CD4-positive, alpha-beta T cell treated with Interleukin-15 for 4 hours (primary cell): ENCODE measurements around the gene CXCL9.
"Not testable (repeated sequence)": the region's sequence is repeated elsewhere in the genome, so short reads cannot be mapped to it uniquely, and the experiment has no call there.

Experiments
- DNase-seq: peaks from one replicate; pipeline ENCODE4 v3.0.0-alpha.2; 2020; ENCODE audit warnings: low spot score

The CXCL9 gene

DNA sequence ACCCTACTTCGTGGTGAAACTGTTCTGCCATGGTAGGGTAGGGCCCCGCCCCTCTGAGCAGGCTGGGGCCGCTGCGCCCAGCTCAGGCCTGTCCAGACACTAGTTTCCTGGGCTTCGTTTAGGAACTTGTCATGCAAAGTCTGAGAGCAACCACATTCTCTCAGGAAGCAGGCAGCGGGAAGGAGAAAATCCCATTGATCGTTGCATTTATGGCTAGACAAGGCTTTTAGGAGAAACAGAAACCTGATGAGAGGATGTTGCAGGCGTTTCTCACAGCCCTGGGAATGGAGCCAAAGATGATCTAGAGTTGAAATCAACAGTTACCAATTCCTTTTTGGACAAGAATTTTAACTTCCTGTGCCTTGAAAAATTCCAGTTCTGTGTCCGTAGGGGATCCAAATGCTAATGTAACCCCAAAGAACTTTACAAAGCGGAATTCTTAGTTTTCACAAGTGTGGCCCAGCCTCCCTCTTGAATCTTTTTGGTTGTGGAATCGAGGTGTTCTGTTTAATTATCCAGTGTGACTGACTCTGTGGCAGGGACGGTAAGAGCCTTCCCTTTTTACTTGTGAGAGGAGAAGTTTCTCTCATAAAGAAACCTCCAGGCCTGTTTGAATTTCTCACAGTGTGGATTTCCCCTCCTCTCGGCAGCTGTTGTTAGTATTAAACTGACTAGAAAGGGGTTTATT, 4.5 kb upstream of the CXCL9 start:
- no peak for DNase-seq

DNA sequence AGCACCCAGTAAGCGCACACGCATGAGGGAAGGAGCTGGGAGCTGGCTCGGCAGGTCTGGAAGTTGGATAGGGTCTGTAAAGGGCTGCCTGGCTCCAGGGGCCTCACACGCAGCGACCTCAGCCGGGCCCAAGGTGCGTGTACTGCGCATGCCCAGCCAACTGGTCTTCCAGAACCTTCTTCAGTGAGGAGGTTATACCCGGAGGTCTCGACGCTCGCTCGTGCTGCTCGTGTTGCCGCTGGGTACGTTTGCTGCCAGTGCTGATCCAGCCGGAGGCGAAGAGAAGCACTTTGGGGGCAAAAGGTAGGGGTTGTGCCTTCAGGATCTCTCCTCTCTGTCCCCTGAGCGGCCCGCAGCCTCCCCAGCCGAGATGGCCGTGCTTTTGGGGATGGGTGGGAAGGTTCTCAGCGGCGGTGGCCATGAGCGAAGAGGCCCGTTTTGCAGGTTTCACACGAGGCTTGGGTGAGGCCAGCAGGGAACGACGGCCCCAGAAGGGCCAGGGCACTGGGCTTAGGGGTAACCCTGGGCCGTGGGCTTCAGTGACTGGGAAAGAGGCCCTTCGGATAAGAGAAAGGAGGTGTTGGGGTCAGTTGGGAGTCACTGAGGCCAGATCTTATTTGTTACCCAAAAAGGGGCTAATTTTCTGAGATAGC, 3.8 kb upstream of the CXCL9 start:
- no peak for DNase-seq

GRCh38 chr4:76010576-76010975, 3.3 kb upstream of the CXCL9 start:
- DNase-seq = no peak

DNA sequence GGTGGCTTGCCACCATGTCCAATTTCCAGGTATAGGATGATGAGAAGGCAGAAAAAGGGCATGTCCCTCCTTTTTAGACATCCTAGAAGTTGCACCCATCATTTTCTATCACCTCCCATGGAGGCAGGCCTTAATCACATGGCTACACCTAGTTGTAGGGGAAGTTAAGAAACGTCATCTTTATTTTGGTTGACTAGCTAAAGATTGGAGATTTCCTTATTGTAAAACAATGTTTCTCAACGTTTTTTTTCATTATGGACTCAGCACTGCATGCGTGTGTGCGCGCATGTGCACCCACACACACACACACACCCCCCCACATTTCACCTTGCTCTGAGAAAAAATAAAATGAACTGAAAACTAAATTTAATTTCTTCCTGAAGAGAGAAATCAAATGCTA, 2.0 kb upstream of the CXCL9 start:
- DNase-seq = no peak

DNA sequence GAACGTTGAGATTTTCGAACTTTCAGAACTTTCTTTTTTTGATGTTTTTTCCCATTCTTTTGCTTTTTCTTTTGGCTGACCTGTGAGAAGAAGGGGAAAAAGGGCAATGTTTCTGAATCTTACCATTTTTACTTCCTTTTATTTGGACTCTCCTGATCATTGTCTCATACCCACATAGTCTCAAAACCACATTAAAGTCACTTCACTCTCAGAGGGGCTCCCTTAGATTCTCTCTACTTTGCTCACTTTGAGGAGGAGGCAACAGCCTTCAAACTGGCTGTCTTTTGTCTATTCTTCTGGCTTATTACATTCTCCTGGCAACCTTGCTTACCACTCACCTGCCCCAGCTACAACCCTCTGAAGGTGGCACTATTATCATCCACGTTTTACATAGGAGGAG, 3.7 kb downstream of the CXCL9 start:
- no peak for DNase-seq

DNA sequence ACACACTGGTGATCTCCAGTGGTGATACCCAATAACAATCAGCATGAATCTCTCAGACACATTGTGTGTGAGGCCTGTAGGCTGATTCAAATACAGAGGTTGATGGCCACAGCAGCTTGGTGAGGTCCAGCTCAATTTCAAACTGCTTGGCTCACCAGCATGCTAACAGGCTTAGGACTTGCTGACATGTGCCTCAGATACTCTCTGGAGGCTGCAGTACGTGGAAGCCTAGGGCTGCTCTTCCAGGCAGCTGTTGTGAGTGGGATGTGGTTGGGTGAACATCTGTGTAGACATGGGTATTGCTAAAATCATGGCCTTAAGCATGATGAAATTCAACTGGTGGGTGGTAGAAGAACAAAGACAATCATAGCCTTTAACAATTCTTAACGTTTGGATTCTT, 4.3 kb downstream of the CXCL9 start:
- no peak for DNase-seq

GRCh38 chr4:76002176-76002575, 5.1 kb downstream of the CXCL9 start:
- DNase-seq = no peak

DNA sequence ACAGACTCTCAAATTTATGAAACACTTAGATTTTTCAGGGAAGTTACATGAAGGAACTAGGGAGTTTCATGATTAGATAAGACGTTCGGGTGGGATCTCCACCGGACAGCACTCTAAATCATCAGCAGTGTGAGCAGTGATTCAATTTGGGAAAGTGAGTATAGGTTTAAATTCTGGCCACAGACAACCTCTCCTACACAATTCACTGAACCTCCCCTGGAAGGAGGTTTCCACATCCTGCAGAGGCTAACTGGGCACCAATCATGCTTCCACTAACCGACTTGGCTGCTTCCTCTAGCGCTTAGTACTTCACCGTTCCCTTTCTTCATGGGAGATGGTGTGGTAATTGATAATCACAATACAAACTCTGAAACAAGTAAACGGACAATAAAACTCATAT, 5.6 kb downstream of the CXCL9 start:
- DNase-seq = no peak

- DNase-seq = no peak
Measured at GRCh38 chr4:76000279-76000678, 7.0 kb downstream of the CXCL9 start.

GRCh38 chr4:75998525-75999147, 8.7 kb downstream of the CXCL9 start:
- not testable (repeated sequence) for DNase-seq

GRCh38 chr4:75997946-75998345, 9.4 kb downstream of the CXCL9 start:
- DNase-seq = no peak

DNA sequence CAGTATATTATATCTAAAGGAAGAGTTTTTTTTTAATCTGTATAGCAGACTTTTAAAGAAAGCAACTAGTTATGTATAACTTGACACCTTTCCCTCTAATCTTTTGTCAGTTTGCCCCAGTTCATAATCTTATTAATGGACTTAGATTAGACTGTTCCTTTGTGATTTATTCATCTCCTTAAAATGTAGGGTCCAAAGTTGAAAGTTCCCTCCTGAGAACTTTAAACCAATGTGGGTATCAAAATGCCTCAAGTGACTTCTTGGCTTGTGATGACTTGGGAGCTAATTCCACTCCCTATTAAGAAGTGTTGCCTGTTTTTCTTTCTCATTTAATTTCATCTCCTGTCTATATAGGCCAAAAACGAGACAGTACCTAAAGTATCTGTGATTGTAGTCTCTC, 10.2 kb downstream of the CXCL9 start:
- no peak for DNase-seq

DNA sequence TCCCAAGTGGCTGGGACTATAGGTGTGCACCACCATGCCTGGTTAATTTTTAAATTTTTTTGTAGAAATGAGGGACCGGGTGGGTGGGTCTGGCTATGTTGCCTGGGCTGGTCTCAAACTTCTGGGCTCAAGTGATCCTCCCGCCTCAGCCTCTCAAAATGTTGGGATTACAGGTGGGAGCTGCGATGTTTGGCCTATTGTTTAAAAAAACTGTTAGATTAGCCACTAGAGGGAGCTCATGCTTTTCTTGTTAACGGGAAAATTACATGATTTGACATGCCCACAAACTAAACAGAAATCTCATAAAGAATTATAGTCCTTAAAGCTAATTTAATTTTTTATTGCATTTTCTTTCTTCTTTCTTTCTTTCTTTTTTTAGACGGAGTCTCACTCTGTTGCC, 11.6 kb downstream of the CXCL9 start:
- DNase-seq = peak; percentile 64

DNA sequence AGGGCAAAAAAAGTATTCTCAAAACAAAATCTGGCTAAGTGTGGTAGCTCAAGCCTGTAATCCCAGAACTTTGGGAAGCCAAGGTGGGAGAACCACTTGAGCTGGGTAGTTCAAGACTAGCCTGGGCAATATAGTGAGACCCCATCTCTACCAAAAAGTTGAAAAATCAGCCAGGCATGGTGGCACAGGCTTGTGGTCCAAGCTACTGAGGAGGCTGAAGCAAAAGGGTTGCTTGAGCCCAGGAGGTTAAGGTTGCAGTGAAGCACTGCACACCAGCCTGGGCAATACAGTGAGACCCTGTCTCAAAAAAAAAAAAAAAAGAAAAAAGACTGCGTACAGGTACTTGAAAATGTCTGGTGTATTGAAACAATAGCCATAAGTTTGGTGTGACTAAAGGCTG, 14.8 kb downstream of the CXCL9 start:
- DNase-seq = no peak

GRCh38 chr4:75989846-75990528, 17.3 kb downstream of the CXCL9 start:
- DNase-seq = no peak

- DNase-seq = no peak
Measured at GRCh38 chr4:75985116-75985515, 22.2 kb downstream of the CXCL9 start.

- DNase-seq = no peak
Measured at GRCh38 chr4:75980576-75980975, 26.7 kb downstream of the CXCL9 start.

DNA sequence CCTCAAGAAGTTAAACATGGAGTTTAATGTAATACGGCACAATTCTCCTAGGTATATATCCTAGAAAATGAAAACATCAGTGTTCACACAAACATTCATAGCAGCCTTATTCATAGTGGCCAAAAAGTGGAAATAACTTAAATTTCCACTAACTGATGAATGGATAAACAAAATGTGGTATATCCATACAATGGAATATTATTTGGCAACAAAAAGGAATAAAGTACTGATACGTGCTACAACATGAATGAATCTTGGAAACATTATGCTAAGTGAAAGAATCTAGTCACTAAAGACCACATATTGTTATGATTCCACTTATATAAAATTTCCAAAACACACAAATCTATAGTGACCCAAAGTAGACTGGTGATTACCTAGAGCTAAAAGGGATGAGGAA, 31.1 kb downstream of the CXCL9 start:
- DNase-seq = no peak

GRCh38 chr4:75973766-75974165, 33.5 kb downstream of the CXCL9 start:
- no peak for DNase-seq

- no peak for DNase-seq
Measured at GRCh38 chr4:75968084-75968483, 39.2 kb downstream of the CXCL9 start.

DNA sequence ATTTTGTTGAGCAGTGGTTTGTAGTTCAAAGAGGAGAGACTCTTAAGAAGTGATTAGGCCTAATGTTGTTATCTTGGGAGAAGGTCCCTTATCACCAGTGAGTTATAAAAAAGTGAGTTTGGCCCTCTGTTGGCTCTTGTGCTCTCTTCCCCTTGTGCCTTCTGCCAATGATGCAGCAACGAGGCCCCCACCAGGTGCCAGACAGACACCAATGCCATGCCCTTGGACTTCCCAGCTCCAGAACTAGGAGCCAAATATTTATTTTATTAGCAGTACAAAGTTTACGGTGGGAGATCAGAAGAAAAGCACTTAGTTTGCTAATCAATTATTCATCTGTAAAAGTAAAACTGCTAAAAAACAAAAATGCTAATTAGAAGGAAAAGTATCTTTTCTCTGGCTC, 43.8 kb downstream of the CXCL9 start:
- no peak for DNase-seq

GRCh38 chr4:75962072-75962471, 45.2 kb downstream of the CXCL9 start:
- not testable (repeated sequence) for DNase-seq

- DNase-seq = not testable (repeated sequence)
Measured at GRCh38 chr4:75958546-75958945, 48.8 kb downstream of the CXCL9 start.
